Islet of Langerhans (tissue), 1 donor: ENCODE results near the gene TCEAL8.

Source experiments
- FAIRE-seq: peaks from one replicate; lab custom pipeline; 2011; peaks lifted over from hg19 to GRCh38; lab: Jason Lieb, UNC

TCEAL8 gene

GRCh38 chrX:103214870-103215424 lies 40.0 kb downstream of the TCEAL8 start, which contains the start of gene BEX4:
Gene BEX4 (plus strand): TSS chrX:103215108. CDS start chrX:103216154, 1,046 bp downstream.
- FAIRE-seq: no peak

- FAIRE-seq: no peak
These were observed 42.1 kb downstream of the TCEAL8 start for GRCh38 chrX:103212749-103213457.

- no peak for FAIRE-seq
These were observed 43.8 kb downstream of the TCEAL8 start for GRCh38 chrX:103211012-103211715.

DNA sequence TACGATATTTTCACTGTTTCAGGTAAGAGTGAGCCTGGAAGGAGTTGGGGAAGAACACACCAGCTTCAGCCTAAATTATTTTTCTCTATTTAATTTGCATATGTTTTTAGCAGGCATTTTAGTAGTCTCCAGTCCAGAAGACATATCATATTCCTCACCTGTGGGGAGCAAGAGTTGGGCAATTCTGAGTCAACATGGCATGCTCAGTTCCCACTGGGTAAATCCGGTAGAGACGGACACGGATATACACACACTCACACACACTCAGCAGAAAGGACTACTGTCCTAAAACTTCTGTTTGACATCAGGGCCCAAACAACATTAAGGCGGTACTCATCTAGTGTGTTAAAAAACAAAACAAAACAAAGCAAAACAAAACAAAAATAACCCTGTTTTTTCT lies 44.9 kb downstream of the TCEAL8 start:
- FAIRE-seq: no peak
